ENCODE data around the gene MAPT. TPM values are rescaled to one million over a fixed set of nuclear protein-coding genes. Genes with fewer than 3 reads are reported as not detected.
"Not testable (repeated sequence)": the region's sequence is repeated elsewhere in the genome, so short reads cannot be mapped to it uniquely, and the experiment has no call there.

The MAPT gene
- polyA plus RNA-seq, 1 donor: 10.0 TPM

DNA sequence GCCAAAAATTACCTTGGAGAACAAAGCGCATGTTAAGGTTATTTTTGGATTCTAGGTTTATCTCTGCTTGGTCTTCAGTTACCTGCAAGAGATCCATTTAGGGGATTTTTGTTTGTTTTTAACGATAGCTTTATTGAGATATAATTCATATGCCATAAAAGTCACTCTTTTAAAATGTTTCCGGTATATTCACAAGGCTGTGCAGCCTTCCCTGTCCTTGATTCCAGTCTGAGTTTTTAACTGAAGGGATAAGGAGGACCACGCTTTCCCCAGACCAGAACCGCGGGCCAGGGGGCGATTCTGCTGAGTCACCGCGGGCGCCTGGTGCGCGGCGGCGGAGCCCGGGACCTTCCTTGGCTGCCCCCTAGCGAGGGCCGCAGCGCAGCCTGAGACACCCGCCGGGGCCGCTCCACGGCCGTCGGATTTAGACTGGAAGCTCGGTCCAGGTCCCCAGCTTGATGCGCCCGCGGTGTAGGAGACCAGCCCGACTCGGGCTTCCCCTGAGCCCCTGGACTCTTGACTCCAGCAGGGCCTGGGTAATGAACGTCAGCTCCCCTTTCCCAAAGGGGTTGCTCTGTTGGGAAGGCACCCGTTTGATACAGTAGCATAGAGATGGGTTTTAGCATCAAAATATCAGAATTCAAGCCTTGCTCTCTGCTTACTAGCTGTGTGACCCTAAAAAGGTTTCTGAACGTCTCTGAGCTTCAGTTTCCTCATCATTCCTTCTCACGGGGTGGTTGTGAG lies 54.7 kb downstream of the MAPT start:
- WGBS (ENCODE audit: insufficient coverage, low lambda C conversion rate): 17% methylated on average over 1 of the region's 34 CpGs
- Histone ChIP-seq H3K36me3 (ENCODE audit: control insufficient read depth, insufficient read depth, low read length) (no peaks in the 10 kb centered on the region), H3K4me1 (ENCODE audit: control insufficient read depth, insufficient read depth, low read length) (peaks cover 3% of the 10 kb centered on the region), H3K27ac (ENCODE audit: low read length) (no peak overlapping the region), H3K9me3 (ENCODE audit: control insufficient read depth, low read depth, low read length) (no peaks in the 10 kb centered on the region), H3K4me3 (ENCODE audit: low read length) (no peak overlapping the region), H3K27me3 (ENCODE audit: control insufficient read depth, insufficient read depth, low read length) (peaks cover 46% of the 10 kb centered on the region)
- peak; percentile 11 to 43 for DNase-seq

DNA sequence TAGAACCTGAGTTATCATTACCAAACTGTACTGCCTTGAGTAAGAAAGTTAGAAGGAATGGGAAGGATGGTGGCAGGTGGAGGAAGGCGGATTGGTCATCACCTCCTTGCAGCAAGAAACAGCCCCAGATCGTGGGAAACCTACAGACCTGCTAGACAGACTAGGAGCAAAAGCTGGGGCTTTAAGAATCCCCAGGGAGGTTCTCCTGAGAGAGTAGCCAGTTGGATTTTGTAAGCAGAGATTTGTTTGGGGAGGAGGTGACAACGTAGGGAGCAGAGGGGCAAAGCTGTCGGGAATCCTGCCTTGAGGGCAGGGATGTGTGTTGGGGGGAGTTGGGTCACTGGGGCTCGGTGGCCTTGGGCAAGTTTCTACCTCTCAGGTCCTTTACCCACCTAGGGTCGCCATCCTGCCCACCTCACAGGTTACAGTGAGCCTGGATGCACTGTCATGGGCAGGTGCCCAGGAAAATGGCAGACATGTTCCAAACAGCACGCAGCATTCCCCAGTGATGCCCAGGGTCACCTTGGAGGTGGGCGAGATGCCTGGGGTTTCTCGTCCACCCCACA lies 55.5 kb downstream of the MAPT start:
- Histone ChIP-seq H3K9me3 (ENCODE audit: control insufficient read depth, low read depth, low read length) (no peaks in the 10 kb centered on the region), H3K4me3 (ENCODE audit: low read length) (no peak overlapping the region), H3K4me1 (ENCODE audit: control insufficient read depth, insufficient read depth, low read length) (peaks cover 3% of the 10 kb centered on the region), H3K27ac (ENCODE audit: low read length) (no peak overlapping the region), H3K36me3 (ENCODE audit: control insufficient read depth, insufficient read depth, low read length) (no peaks in the 10 kb centered on the region), H3K27me3 (ENCODE audit: control insufficient read depth, insufficient read depth, low read length) (peaks cover 38% of the 10 kb centered on the region)
- no peak for DNase-seq
- WGBS (ENCODE audit: insufficient coverage, low lambda C conversion rate): no CpG with 5 or more reads among the region's 9 CpGs

DNA sequence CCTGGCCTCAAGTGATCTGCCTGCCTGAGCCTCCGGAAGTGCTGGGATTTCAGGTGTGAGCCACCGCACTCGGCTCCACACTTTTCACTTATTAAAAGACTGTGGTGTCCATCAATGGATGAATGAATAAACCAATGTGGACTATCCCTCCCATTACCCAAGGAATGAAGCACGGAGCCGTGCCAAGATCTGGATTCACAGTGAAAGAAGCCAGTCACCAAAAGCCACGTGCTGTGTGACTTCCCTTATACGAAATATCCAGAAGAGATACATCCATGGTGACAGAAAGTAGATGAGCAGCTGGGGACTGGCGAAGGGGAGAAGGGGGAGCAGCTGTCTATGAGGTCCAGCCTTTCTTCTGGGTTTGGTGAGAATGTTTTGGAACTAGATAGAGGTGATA lies 56.5 kb downstream of the MAPT start:
- no peak for DNase-seq
- H3K4me3 ChIP-seq (ENCODE audit: low read length): no peak overlapping the region
- H3K27ac ChIP-seq (ENCODE audit: low read length): no peak overlapping the region
- WGBS (ENCODE audit: insufficient coverage, low lambda C conversion rate): 80% methylated on average over 1 of the region's 8 CpGs
- H3K9me3 ChIP-seq (ENCODE audit: control insufficient read depth, low read depth, low read length): no peaks in the 10 kb centered on the region
- H3K36me3 ChIP-seq (ENCODE audit: control insufficient read depth, insufficient read depth, low read length): no peaks in the 10 kb centered on the region
- peaks cover 36% of the 10 kb centered on the region for H3K27me3 ChIP-seq (ENCODE audit: control insufficient read depth, insufficient read depth, low read length)
- H3K4me1 ChIP-seq (ENCODE audit: control insufficient read depth, insufficient read depth, low read length): peaks cover 3% of the 10 kb centered on the region

DNA sequence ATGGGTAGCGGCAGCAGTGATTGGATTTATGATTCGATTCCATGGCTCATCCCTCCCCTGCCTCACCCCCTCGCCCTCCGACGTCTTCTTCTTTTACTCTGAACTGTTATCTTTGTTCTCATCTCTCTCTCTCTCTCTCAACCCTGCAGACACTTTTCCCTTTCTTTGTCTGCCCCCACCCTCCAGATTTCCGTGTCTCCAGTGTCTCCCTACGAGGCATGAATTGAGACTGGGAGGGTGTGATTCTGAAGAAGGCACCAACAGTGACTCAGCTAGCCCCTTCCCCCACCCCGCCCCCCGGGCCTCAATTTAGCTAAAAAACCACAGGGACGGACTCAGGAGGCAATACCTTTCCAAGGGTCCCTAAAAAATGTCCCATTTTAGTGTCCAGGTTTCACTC lies 57.0 kb downstream of the MAPT start:
- Histone ChIP-seq H3K9me3 (ENCODE audit: control insufficient read depth, low read depth, low read length) (no peaks in the 10 kb centered on the region), H3K36me3 (ENCODE audit: control insufficient read depth, insufficient read depth, low read length) (no peaks in the 10 kb centered on the region), H3K4me3 (ENCODE audit: low read length) (no peak overlapping the region), H3K27me3 (ENCODE audit: control insufficient read depth, insufficient read depth, low read length) (peaks cover 36% of the 10 kb centered on the region), H3K27ac (ENCODE audit: low read length) (no peak overlapping the region), H3K4me1 (ENCODE audit: control insufficient read depth, insufficient read depth, low read length) (peaks cover 3% of the 10 kb centered on the region)
- 54% methylated on average over 3 of the region's 10 CpGs for WGBS (ENCODE audit: insufficient coverage, low lambda C conversion rate)
- DNase-seq: no peak

DNA sequence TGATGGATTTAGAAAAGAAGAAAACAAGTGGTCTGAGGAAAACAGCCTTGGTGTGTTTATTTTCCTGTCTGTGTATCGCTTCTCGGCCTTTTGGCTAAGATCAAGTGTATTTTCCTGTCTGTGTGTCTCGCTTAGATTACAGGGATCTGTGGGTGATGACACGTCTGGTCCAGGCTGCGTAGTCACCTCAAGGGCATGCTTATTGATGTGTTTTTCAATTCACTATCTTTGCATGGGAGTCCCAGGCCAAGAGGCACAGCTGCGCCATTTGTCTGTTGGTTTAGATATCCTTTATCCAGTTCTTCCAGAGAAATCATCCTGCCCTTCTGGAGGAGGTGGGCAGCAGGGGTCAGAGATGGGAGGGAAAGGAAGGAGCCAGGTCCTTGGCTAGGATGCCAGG lies 57.6 kb downstream of the MAPT start:
- Histone ChIP-seq H3K36me3 (ENCODE audit: control insufficient read depth, insufficient read depth, low read length) (no peaks in the 10 kb centered on the region), H3K4me3 (ENCODE audit: low read length) (no peak overlapping the region), H3K9me3 (ENCODE audit: control insufficient read depth, low read depth, low read length) (no peaks in the 10 kb centered on the region), H3K4me1 (ENCODE audit: control insufficient read depth, insufficient read depth, low read length) (peaks cover 3% of the 10 kb centered on the region), H3K27me3 (ENCODE audit: control insufficient read depth, insufficient read depth, low read length) (peaks cover 36% of the 10 kb centered on the region), H3K27ac (ENCODE audit: low read length) (no peak overlapping the region)
- DNase-seq: no peak
- no CpG with 5 or more reads among the region's 6 CpGs for WGBS (ENCODE audit: insufficient coverage, low lambda C conversion rate)

DNA sequence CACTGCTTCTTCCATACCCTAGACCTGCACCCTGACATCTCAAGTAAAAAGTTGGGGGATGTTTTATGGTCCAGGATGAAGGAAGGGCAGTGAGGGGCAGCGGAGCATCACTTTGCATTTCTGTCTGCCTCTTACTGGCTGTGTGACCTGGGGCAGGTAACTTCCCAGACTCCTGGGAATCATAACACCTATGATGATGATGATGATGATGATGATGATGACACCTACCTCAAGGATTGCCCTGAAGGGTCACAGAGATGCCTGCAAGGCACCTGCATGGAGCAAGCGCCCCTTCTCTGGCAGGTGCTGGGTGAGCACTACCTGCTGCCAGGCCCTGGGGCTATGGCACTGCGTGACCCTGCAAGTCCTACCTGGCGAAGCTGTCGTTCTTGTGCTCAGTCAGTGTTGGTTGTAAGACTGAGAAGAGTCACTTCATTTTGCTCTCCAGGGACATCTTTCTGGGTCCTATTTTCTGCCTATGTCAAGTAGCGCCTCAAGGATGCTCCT lies 58.5 kb downstream of the MAPT start:
- no peaks in the 10 kb centered on the region for H3K36me3 ChIP-seq (ENCODE audit: control insufficient read depth, insufficient read depth, low read length)
- no peaks in the 10 kb centered on the region for H3K9me3 ChIP-seq (ENCODE audit: control insufficient read depth, low read depth, low read length)
- no peak overlapping the region for H3K27ac ChIP-seq (ENCODE audit: low read length)
- no CpG with 5 or more reads among the region's 6 CpGs for WGBS (ENCODE audit: insufficient coverage, low lambda C conversion rate)
- H3K4me1 ChIP-seq (ENCODE audit: control insufficient read depth, insufficient read depth, low read length): peaks cover 3% of the 10 kb centered on the region
- peaks cover 36% of the 10 kb centered on the region for H3K27me3 ChIP-seq (ENCODE audit: control insufficient read depth, insufficient read depth, low read length)
- no peak for DNase-seq
- no peak overlapping the region for H3K4me3 ChIP-seq (ENCODE audit: low read length)

DNA sequence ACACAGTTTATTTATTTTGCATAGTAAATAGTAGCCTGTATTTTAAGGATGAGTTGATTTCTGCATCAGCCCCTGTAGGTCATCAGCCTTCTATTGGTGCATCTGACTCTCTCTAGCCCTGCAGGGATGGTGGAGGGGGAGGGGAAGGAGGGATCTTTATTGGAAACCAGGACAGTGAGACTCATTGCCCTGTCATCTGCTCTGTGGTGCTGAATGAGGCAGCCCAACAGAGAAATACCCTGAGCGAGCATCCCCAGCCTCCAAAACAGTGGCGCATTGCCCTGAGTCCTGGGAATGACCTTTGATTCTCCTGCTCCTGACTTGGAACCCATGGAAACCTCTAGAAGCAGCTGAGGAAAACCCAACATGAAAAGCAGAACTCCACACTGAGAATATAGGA lies 59.2 kb downstream of the MAPT start:
- WGBS (ENCODE audit: insufficient coverage, low lambda C conversion rate): no CpG with 5 or more reads among the region's 2 CpGs
- no peak for DNase-seq
- H3K4me1 ChIP-seq (ENCODE audit: control insufficient read depth, insufficient read depth, low read length): peaks cover 3% of the 10 kb centered on the region
- no peak overlapping the region for H3K4me3 ChIP-seq (ENCODE audit: low read length)
- H3K36me3 ChIP-seq (ENCODE audit: control insufficient read depth, insufficient read depth, low read length): no peaks in the 10 kb centered on the region
- no peak overlapping the region for H3K27ac ChIP-seq (ENCODE audit: low read length)
- H3K9me3 ChIP-seq (ENCODE audit: control insufficient read depth, low read depth, low read length): no peaks in the 10 kb centered on the region
- peaks cover 32% of the 10 kb centered on the region for H3K27me3 ChIP-seq (ENCODE audit: control insufficient read depth, insufficient read depth, low read length)

DNA sequence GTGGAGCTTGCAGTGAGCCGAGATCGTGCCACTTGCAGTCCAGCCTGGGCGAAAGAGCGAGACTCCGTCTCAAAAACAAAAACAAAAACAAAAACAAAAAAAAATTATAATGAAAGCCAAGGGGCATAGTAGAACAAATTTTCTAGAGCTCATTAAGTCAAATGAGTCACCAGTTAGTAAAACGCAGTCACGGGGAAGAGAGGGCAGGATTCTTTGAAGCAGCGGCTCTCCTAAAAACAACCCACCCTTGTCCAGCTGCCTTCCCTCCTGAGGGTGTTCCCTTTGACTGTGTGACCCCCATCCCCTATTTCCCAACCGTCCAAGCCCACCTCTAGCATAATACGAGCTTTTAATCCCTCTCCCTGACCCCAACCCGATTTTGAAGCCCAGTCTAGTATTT lies 60.6 kb downstream of the MAPT start:
- no peaks in the 10 kb centered on the region for H3K9me3 ChIP-seq (ENCODE audit: control insufficient read depth, low read depth, low read length)
- no peak overlapping the region for H3K4me3 ChIP-seq (ENCODE audit: low read length)
- no peaks in the 10 kb centered on the region for H3K36me3 ChIP-seq (ENCODE audit: control insufficient read depth, insufficient read depth, low read length)
- H3K27ac ChIP-seq (ENCODE audit: low read length): no peak overlapping the region
- 86% methylated on average over 8 of the region's 11 CpGs for WGBS (ENCODE audit: insufficient coverage, low lambda C conversion rate)
- DNase-seq: no peak
- H3K4me1 ChIP-seq (ENCODE audit: control insufficient read depth, insufficient read depth, low read length): no peaks in the 10 kb centered on the region
- H3K27me3 ChIP-seq (ENCODE audit: control insufficient read depth, insufficient read depth, low read length): peaks cover 18% of the 10 kb centered on the region

DNA sequence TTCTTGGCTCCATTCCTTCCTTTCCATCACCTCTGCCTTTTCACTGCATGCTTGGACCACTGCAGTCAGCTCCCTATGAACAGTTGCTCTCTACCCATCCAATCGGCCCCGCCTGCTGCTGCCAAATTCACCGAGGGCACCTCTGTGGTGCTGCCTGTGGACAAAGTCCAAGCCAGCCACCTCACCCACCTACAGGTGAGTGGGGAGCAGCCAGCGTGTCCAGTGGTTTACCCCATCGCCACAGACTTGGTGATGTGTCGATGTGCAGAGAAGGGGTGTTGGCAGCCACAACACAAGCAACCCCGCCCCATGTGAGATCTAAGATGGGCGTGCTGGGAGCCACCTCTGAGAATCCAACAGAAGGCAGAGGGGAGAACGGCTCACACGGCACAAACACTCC lies 61.0 kb downstream of the MAPT start:
- H3K9me3 ChIP-seq (ENCODE audit: control insufficient read depth, low read depth, low read length): no peaks in the 10 kb centered on the region
- H3K27ac ChIP-seq (ENCODE audit: low read length): no peak overlapping the region
- no peaks in the 10 kb centered on the region for H3K36me3 ChIP-seq (ENCODE audit: control insufficient read depth, insufficient read depth, low read length)
- no CpG with 5 or more reads among the region's 10 CpGs for WGBS (ENCODE audit: insufficient coverage, low lambda C conversion rate)
- no peak overlapping the region for H3K4me3 ChIP-seq (ENCODE audit: low read length)
- no peaks in the 10 kb centered on the region for H3K4me1 ChIP-seq (ENCODE audit: control insufficient read depth, insufficient read depth, low read length)
- no peak for DNase-seq
- H3K27me3 ChIP-seq (ENCODE audit: control insufficient read depth, insufficient read depth, low read length): peaks cover 14% of the 10 kb centered on the region

DNA sequence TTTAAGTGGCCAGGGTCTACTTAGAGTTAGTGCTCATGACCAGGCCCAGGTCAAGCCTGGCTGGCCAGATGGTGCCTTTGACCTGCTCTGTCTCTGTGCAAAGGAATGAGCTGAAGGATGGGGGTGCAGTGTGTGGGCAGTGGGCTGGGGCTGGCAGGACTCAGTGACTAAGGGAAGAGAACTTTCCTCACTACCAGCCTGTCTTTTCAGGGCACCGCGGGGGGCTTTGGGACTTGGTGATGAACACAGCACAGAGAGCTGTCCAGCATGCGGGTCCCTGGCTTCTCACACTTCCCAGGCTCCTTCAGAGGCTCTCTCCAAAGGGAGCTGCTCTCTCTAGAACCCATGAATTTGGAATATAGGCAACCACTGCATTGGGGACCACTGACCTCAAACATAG lies 61.7 kb downstream of the MAPT start:
- Histone ChIP-seq H3K36me3 (ENCODE audit: control insufficient read depth, insufficient read depth, low read length) (no peaks in the 10 kb centered on the region), H3K27me3 (ENCODE audit: control insufficient read depth, insufficient read depth, low read length) (peaks cover 7% of the 10 kb centered on the region), H3K4me1 (ENCODE audit: control insufficient read depth, insufficient read depth, low read length) (no peaks in the 10 kb centered on the region), H3K4me3 (ENCODE audit: low read length) (no peak overlapping the region), H3K27ac (ENCODE audit: low read length) (no peak overlapping the region), H3K9me3 (ENCODE audit: control insufficient read depth, low read depth, low read length) (no peaks in the 10 kb centered on the region)
- no peak for DNase-seq
- no CpG with 5 or more reads among the region's 3 CpGs for WGBS (ENCODE audit: insufficient coverage, low lambda C conversion rate)

DNA sequence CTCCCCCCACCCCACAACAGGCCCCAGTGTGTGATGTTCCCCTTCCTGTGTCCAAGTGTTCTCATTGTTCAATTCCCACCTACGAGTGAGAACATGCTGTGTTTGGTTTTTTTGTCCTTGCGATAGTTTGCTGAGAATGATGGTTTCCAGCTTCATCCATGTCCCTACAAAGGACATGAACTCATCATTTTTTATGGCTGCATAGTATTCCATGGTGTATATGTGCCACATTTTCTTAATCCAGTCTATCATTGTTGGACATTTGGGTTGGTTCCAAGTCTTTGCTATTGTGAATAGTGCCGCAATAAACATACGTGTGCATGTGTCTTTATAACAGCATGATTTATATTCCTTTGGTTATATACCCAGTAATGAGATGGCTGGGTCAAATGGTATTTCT lies 62.4 kb downstream of the MAPT start:
- no CpG with 5 or more reads among the region's 4 CpGs for WGBS (ENCODE audit: insufficient coverage, low lambda C conversion rate)
- not testable (repeated sequence) for H3K4me1 ChIP-seq (ENCODE audit: control insufficient read depth, insufficient read depth, low read length); DNase-seq; H3K27me3 ChIP-seq (ENCODE audit: control insufficient read depth, insufficient read depth, low read length); H3K36me3 ChIP-seq (ENCODE audit: control insufficient read depth, insufficient read depth, low read length); H3K4me3 ChIP-seq (ENCODE audit: low read length); H3K9me3 ChIP-seq (ENCODE audit: control insufficient read depth, low read depth, low read length); H3K27ac ChIP-seq (ENCODE audit: low read length)
